PFSK-1 (cell line): ENCODE results near the gene ARHGAP21.

ENCODE experiments used
- FOXP2 ChIP-seq: optimal IDR thresholded peaks from 2 replicates; pipeline ENCODE3; 2011; ENCODE audit warnings: borderline replicate concordance, control low read depth, inconsistent platforms; ENCODE audit not compliant: insufficient read depth; ENCODE audit errors: extremely low read length, extremely low read depth
- POLR2AphosphoS5 ChIP-seq: IDR thresholded peaks from 2 replicates; pipeline ENCODE4 v1.6.1; 2012; ENCODE audit warnings: low read depth, mild to moderate bottlenecking, control low read depth, low read length, moderate library complexity
- SIN3A ChIP-seq: IDR thresholded peaks from 2 replicates; pipeline ENCODE4 v1.6.1; 2012; ENCODE audit warnings: mild to moderate bottlenecking, low read length, moderate library complexity, borderline replicate concordance; ENCODE audit not compliant: insufficient read depth
- TAF1 ChIP-seq: IDR thresholded peaks from 2 replicates; pipeline ENCODE4 v1.6.1; 2012; ENCODE audit warnings: low read length, control low read depth, borderline replicate concordance; ENCODE audit not compliant: insufficient read depth
- TF ChIP-seq, protein P1 (sequence below), 2 experiments: IDR thresholded peaks; 2 replicates each; pipeline versions ENCODE4 v1.6.1 to v1.8.0; 2011 to 2012; ENCODE audit warnings: low read depth in 2 of 2, low read length in 2 of 2, control low read depth in 1 of 2, inconsistent platforms in 1 of 2, mild to moderate bottlenecking in 1 of 2, moderate library complexity in 1 of 2; ENCODE audit not compliant: insufficient read depth in 1 of 2

The ARHGAP21 gene

GRCh38 chr10:24674892-24675632 lies 48.6 kb downstream of the ARHGAP21 start:
- TF ChIP-seq FOXP2, result no peak

DNA sequence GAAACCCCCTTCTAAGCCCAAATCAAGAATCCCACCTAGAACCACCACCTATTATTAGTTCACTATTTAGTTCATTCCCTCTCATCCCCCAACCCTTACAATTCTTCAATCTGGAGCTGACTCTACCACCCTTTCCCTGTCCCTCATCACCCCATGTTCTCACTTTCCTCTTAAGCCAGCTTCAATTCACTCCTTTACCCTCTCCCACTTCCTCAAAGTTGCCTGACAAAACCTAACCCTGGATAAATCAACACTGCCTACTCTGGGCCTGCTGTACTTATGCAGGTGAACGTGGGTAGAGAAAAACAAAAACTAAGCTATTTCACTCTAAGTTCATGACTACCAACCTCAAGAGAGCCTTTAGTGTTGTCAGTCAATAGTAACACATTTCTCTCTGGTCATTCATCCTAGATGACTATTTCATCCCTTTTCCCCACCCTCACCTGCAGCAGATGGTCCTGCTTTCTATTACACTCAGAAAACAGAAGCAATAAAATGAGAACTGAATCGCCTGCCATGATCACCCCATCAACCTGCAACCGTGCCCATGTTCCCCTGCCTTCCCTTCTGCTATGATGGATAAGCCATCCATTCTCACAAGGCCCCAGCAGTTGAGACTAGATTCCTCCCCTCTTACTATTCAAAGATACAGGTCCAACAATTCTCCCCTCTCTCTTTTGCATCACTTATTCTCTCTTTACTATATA lies 52.6 kb downstream of the ARHGAP21 start:
- TF ChIP-seq SIN3A (no peak), FOXP2 (no peak), TAF1 (no peak), POLR2AphosphoS5 (no peak)
- TF ChIP-seq, protein P1, sequence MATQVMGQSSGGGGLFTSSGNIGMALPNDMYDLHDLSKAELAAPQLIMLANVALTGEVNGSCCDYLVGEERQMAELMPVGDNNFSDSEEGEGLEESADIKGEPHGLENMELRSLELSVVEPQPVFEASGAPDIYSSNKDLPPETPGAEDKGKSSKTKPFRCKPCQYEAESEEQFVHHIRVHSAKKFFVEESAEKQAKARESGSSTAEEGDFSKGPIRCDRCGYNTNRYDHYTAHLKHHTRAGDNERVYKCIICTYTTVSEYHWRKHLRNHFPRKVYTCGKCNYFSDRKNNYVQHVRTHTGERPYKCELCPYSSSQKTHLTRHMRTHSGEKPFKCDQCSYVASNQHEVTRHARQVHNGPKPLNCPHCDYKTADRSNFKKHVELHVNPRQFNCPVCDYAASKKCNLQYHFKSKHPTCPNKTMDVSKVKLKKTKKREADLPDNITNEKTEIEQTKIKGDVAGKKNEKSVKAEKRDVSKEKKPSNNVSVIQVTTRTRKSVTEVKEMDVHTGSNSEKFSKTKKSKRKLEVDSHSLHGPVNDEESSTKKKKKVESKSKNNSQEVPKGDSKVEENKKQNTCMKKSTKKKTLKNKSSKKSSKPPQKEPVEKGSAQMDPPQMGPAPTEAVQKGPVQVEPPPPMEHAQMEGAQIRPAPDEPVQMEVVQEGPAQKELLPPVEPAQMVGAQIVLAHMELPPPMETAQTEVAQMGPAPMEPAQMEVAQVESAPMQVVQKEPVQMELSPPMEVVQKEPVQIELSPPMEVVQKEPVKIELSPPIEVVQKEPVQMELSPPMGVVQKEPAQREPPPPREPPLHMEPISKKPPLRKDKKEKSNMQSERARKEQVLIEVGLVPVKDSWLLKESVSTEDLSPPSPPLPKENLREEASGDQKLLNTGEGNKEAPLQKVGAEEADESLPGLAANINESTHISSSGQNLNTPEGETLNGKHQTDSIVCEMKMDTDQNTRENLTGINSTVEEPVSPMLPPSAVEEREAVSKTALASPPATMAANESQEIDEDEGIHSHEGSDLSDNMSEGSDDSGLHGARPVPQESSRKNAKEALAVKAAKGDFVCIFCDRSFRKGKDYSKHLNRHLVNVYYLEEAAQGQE (IDR thresholded peaks at IDR 0.05; ENCODE audit: insufficient read depth in 1 of 2, low read depth in 2 of 2, low read length in 2 of 2), result no peak

GRCh38 chr10:24669285-24669852 lies 54.3 kb downstream of the ARHGAP21 start:
- no peak for TF ChIP-seq FOXP2
- no peak for TF ChIP-seq SIN3A
- TF ChIP-seq, protein P1 (IDR thresholded peaks at IDR 0.05; ENCODE audit: insufficient read depth in 1 of 2, low read depth in 2 of 2, low read length in 2 of 2), result no peak
- no peak for TF ChIP-seq TAF1
- TF ChIP-seq POLR2AphosphoS5, result no peak

- TF ChIP-seq FOXP2 (no peak), SIN3A (no peak), TAF1 (no peak), POLR2AphosphoS5 (no peak)
- TF ChIP-seq, protein P1 (IDR thresholded peaks at IDR 0.05; ENCODE audit: insufficient read depth in 1 of 2, low read depth in 2 of 2, low read length in 2 of 2), result no peak
Measured at GRCh38 chr10:24668247-24668646, 55.4 kb downstream of the ARHGAP21 start.

- no peak for TF ChIP-seq FOXP2
- TF ChIP-seq, protein P1 (IDR thresholded peaks at IDR 0.05; ENCODE audit: insufficient read depth in 1 of 2, low read depth in 2 of 2, low read length in 2 of 2), result no peak
Measured at GRCh38 chr10:24664991-24665390, 58.7 kb downstream of the ARHGAP21 start.
